ENCODE results near the gene USP17L19.
"Not testable (repeated sequence)": the region's sequence is repeated elsewhere in the genome, so short reads cannot be mapped to it uniquely, and the experiment has no call there.

DNA sequence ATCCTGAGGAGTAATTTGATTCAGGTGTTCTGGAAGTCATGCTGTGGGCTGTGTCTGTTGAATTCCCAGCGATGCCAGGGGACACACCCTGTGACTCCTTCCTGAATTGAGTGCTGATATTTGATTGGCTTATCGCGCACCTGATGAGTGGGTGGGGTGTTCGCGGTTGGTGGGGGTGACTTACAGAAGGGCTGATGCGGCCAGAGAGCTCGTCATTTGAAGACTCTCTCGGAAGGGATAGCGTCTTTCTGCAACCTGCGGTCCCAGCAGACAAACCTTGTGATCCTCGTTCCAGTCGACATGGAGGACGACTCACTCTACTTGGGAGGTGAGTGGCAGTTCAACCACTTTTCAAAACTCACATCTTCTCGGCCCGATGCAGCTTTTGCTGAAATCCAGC lies 19.1 kb upstream of the USP17L19 start, which contains the start of gene USP17L15:
- TF ChIP-seq, protein P1, sequence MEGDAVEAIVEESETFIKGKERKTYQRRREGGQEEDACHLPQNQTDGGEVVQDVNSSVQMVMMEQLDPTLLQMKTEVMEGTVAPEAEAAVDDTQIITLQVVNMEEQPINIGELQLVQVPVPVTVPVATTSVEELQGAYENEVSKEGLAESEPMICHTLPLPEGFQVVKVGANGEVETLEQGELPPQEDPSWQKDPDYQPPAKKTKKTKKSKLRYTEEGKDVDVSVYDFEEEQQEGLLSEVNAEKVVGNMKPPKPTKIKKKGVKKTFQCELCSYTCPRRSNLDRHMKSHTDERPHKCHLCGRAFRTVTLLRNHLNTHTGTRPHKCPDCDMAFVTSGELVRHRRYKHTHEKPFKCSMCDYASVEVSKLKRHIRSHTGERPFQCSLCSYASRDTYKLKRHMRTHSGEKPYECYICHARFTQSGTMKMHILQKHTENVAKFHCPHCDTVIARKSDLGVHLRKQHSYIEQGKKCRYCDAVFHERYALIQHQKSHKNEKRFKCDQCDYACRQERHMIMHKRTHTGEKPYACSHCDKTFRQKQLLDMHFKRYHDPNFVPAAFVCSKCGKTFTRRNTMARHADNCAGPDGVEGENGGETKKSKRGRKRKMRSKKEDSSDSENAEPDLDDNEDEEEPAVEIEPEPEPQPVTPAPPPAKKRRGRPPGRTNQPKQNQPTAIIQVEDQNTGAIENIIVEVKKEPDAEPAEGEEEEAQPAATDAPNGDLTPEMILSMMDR (conservative IDR thresholded peaks at IDR 0.05; ENCODE audit: low read length) = not testable (repeated sequence)
- not testable (repeated sequence) for TF ChIP-seq EZH2phosphoT487 (IDR thresholded peaks at IDR 0.05; ENCODE audit: borderline replicate concordance)

Data from Loucy (cell line).